H1 (cell line): ENCODE results near the gene CHAT. TPM values are rescaled to one million over a fixed set of nuclear protein-coding genes. Genes with fewer than 3 reads are reported as not detected.

Experiments
- CTCF ChIA-PET: fragments of 300-600 bp; sonication (Branson Sonifier 250); formaldehyde crosslinking; loops from one replicate; lab custom pipeline; 2021; ENCODE audit not compliant: partially characterized antibody; lab: Charles Lee
- POLR2A ChIA-PET: fragments of 300-600 bp; sonication (Branson Sonifier 250); formaldehyde crosslinking; loops from one replicate; lab custom pipeline; 2021; ENCODE audit warnings: inconsistent platforms; ENCODE audit not compliant: partially characterized antibody; lab: Charles Lee
- DNase-seq, 2 experiments: peaks; one replicate each; pipeline versions ENCODE4 v3.0.0 to v3.0.0-alpha.2; 2010 to 2022; ENCODE audit warnings: low spot score in 2 of 2, low read depth in 1 of 2, mixed read lengths in 1 of 2
- FAIRE-seq: peaks from 2 replicates; lab custom pipeline; 2011; peaks lifted over from hg19 to GRCh38; lab: Jason Lieb, UNC
- H2AFZ ChIP-seq: 2 replicates; pipeline ENCODE4 v1.8.1; 2012; ENCODE audit warnings: low read length, inconsistent platforms
- H2AK5ac ChIP-seq: 2 replicates; pipeline ENCODE4 v1.6.1; 2013; ENCODE audit warnings: low read depth, low read length
- H2BK120ac ChIP-seq: replicated peaks from 2 replicates; pipeline ENCODE3; 2013; ENCODE audit warnings: low read depth, low read length, inconsistent platforms
- H2BK12ac ChIP-seq: 2 replicates; pipeline ENCODE4 v1.6.1; 2013; ENCODE audit warnings: low read depth, low read length
- H2BK15ac ChIP-seq: 2 replicates; pipeline ENCODE4 v1.6.1; 2013; ENCODE audit warnings: low read length
- H2BK20ac ChIP-seq: 2 replicates; pipeline ENCODE4 v1.6.1; 2013; ENCODE audit warnings: low read length
- H2BK5ac ChIP-seq: 2 replicates; pipeline ENCODE4 v1.6.1; 2013; ENCODE audit warnings: low read depth, low read length
- H3K14ac ChIP-seq: 2 replicates; pipeline ENCODE4 v1.6.1; 2013; ENCODE audit warnings: inconsistent platforms; ENCODE audit not compliant: insufficient read length
- H3K18ac ChIP-seq: 2 replicates; pipeline ENCODE4 v1.6.1; 2013; ENCODE audit warnings: low read length; ENCODE audit errors: extremely low read depth
- H3K23ac ChIP-seq: 2 replicates; pipeline ENCODE4 v1.6.1; 2013; ENCODE audit warnings: inconsistent platforms; ENCODE audit not compliant: insufficient read length
- H3K23me2 ChIP-seq: 2 replicates; pipeline ENCODE4 v1.6.1; 2013; ENCODE audit warnings: low read depth, low read length
- H3K27ac ChIP-seq: 2 replicates; pipeline ENCODE4 v1.6.1; 2011; ENCODE audit warnings: low read depth, low read length, inconsistent platforms
- H3K27me3 ChIP-seq, 4 experiments: replicated peaks in 1 of 4; 1 replicate in 1 of 4; 2 replicates in 3 of 4; pipeline versions ENCODE4 v1.6.1 to v1.8.1; 2011 to 2013; ENCODE audit warnings: low read length in 3 of 4, mild to moderate bottlenecking in 3 of 4, inconsistent platforms in 2 of 4, mixed read lengths in 2 of 4, moderate library complexity in 1 of 4; ENCODE audit not compliant: control insufficient read depth in 3 of 4, insufficient read depth in 3 of 4; ENCODE audit errors: extremely low read depth in 1 of 4
- H3K36me3 ChIP-seq, 4 experiments: 2 replicates each; pipeline versions ENCODE4 v1.6.1 to v1.8.1; 2011 to 2013; ENCODE audit warnings: mild to moderate bottlenecking in 4 of 4, low read length in 3 of 4, moderate library complexity in 2 of 4, control low read depth in 1 of 4, inconsistent platforms in 1 of 4; ENCODE audit not compliant: insufficient read depth in 4 of 4, control insufficient read depth in 2 of 4
- H3K4ac ChIP-seq: replicated peaks from 2 replicates; pipeline ENCODE3; 2013; ENCODE audit warnings: low read length, low read depth, mixed read lengths, inconsistent platforms; ENCODE audit not compliant: insufficient read length
- H3K4me1 ChIP-seq, 4 experiments: replicated peaks in 1 of 4; 1 replicate in 1 of 4; 2 replicates in 3 of 4; pipeline versions ENCODE4 v1.6.1 to v1.8.1; 2011 to 2013; ENCODE audit warnings: low read length in 3 of 4, inconsistent platforms in 2 of 4, mixed read lengths in 1 of 4; ENCODE audit not compliant: insufficient read depth in 4 of 4, control insufficient read depth in 3 of 4
- H3K4me2 ChIP-seq, 2 experiments: 2 replicates each; pipeline versions ENCODE4 v1.6.1 to v1.8.1; 2011 to 2013; ENCODE audit warnings: low read depth in 2 of 2, low read length in 2 of 2, control low read depth in 1 of 2, inconsistent platforms in 1 of 2, mild to moderate bottlenecking in 1 of 2; ENCODE audit not compliant: insufficient read depth in 1 of 2
- H3K4me3 ChIP-seq, 4 experiments: fragments of 200-600, 300-600 bp in 1 of 4; sonication (generic), shearing (Covaris generic), sonication (Bioruptor Twin) in 1 of 4; 2 replicates each; pipeline versions ENCODE4 v1.5.1 to v1.8.1; 2011 to 2016; ENCODE audit warnings: low read length in 4 of 4, low read depth in 3 of 4, control low read depth in 2 of 4, inconsistent platforms in 2 of 4, mild to moderate bottlenecking in 2 of 4, mixed read lengths in 1 of 4, moderate library complexity in 1 of 4; ENCODE audit not compliant: insufficient read depth in 2 of 4; ENCODE audit errors: extremely low read depth in 1 of 4
- H3K56ac ChIP-seq: replicated peaks from 2 replicates; pipeline ENCODE3; 2013; ENCODE audit warnings: low read depth, mild to moderate bottlenecking, mixed read lengths, low read length, inconsistent platforms; ENCODE audit not compliant: insufficient read length
- H3K79me1 ChIP-seq: 2 replicates; pipeline ENCODE4 v1.6.1; 2013; ENCODE audit warnings: low read depth, low read length, control low read depth
- H3K79me2 ChIP-seq, 2 experiments: 2 replicates each; pipeline versions ENCODE4 v1.6.1 to v1.8.1; 2012 to 2013; ENCODE audit warnings: low read length in 2 of 2, mild to moderate bottlenecking in 2 of 2, inconsistent platforms in 1 of 2; ENCODE audit not compliant: insufficient read depth in 2 of 2, control insufficient read depth in 1 of 2
- H3K9ac ChIP-seq, 4 experiments: replicated peaks in 1 of 4; 1 replicate in 1 of 4; 2 replicates in 3 of 4; pipeline versions ENCODE4 v1.6.1 to v1.8.1; 2011 to 2013; ENCODE audit warnings: low read depth in 3 of 4, low read length in 3 of 4, control low read depth in 2 of 4, mild to moderate bottlenecking in 2 of 4, moderate library complexity in 2 of 4, inconsistent platforms in 1 of 4; ENCODE audit errors: extremely low read depth in 1 of 4
- H3K9me3 ChIP-seq, 2 experiments: 2 replicates each; pipeline versions ENCODE4 v1.6.1 to v1.8.1; 2012 to 2013; ENCODE audit warnings: mild to moderate bottlenecking in 2 of 2, moderate library complexity in 2 of 2, control low read depth in 1 of 2, inconsistent platforms in 1 of 2, low read depth in 1 of 2, low read length in 1 of 2, mixed read lengths in 1 of 2; ENCODE audit not compliant: insufficient read depth in 2 of 2
- H4K20me1 ChIP-seq, 2 experiments: replicated peaks in 1 of 2; 2 replicates each; pipeline versions ENCODE3 to v1.8.1; 2011 to 2013; ENCODE audit warnings: inconsistent platforms in 2 of 2, low read length in 2 of 2, mild to moderate bottlenecking in 1 of 2; ENCODE audit not compliant: insufficient read depth in 2 of 2, control insufficient read depth in 1 of 2
- H4K5ac ChIP-seq: 2 replicates; pipeline ENCODE4 v1.6.1; 2013; ENCODE audit warnings: low read length, low read depth, mixed read lengths, inconsistent platforms; ENCODE audit not compliant: insufficient read length
- H4K8ac ChIP-seq: 2 replicates; pipeline ENCODE4 v1.8.0; 2013; ENCODE audit warnings: mild to moderate bottlenecking, moderate library complexity, low read length, inconsistent platforms; ENCODE audit not compliant: insufficient read depth; ENCODE audit errors: extremely low read depth
- H4K91ac ChIP-seq: replicated peaks from 2 replicates; pipeline ENCODE3; 2013; ENCODE audit warnings: low read length, mixed read lengths, inconsistent platforms; ENCODE audit not compliant: insufficient read length
- EP300 ChIP-seq, 2 experiments: IDR thresholded peaks; 1 replicate in 1 of 2; 2 replicates in 1 of 2; pipeline ENCODE4 v1.6.1; 2011 to 2012; ENCODE audit warnings: low read depth in 2 of 2, low read length in 2 of 2, mild to moderate bottlenecking in 2 of 2, borderline replicate concordance in 1 of 2, inconsistent platforms in 1 of 2, moderate library complexity in 1 of 2
- RAD21 ChIP-seq, 2 experiments: IDR thresholded peaks in 1 of 2; conservative IDR thresholded peaks in 1 of 2; 2 replicates each; pipeline ENCODE4 v1.6.1; 2011; ENCODE audit warnings: low read depth in 2 of 2, low read length in 2 of 2, improper control_type of control experiment in 1 of 2, inconsistent platforms in 1 of 2, mild to moderate bottlenecking in 1 of 2, moderate library complexity in 1 of 2
- RBBP5 ChIP-seq: IDR thresholded peaks from 2 replicates; pipeline ENCODE4 v1.7.1; 2012; ENCODE audit warnings: low read depth, mild to moderate bottlenecking, inconsistent platforms, low read length, moderate library complexity, borderline replicate concordance
- RFX5 ChIP-seq: IDR thresholded peaks from 2 replicates; pipeline ENCODE4 v1.6.1; 2011; ENCODE audit warnings: low read depth, low read length, improper control_type of control experiment, borderline replicate concordance
- RXRA ChIP-seq: IDR thresholded peaks from 2 replicates; pipeline ENCODE4 v1.6.1; 2011; ENCODE audit warnings: low read depth, mild to moderate bottlenecking, low read length, moderate library complexity; ENCODE audit not compliant: insufficient read depth
- TCF12 ChIP-seq: IDR thresholded peaks from 2 replicates; pipeline ENCODE4 v1.6.1; 2011; ENCODE audit warnings: low read depth, mild to moderate bottlenecking, low read length
- WGBS, 2 experiments: shearing (Covaris generic) in 1 of 2; methylation state at CpG; one replicate each; pipeline versions ENCODE4 v1.1.6 to v1.1.7; 2013 to 2015; ENCODE audit warnings: low lambda C conversion rate in 2 of 2, mixed read lengths in 2 of 2, inconsistent platforms in 1 of 2, low coverage in 1 of 2, missing lambda C conversion rate in 1 of 2; ENCODE audit not compliant: insufficient replicate concordance in 2 of 2, insufficient coverage in 1 of 2, insufficient read length in 1 of 2; ENCODE audit errors: extremely low coverage in 1 of 2, missing lambda C conversion rate in 1 of 2; 5-methylcytosine and 5-hydroxymethylcytosine counted together
- polyA plus RNA-seq, 7 experiments: library from polyadenylated mRNA; depleted of rRNA in 3 of 7; stranded (reverse) in 5 of 7; unstranded in 2 of 7; fragments of >200 nt in 5 of 7; fragments of 200-250 nt in 2 of 7; gene quantifications; 1 replicate in 5 of 7; 2 replicates in 1 of 7; 4 replicates in 1 of 7; pipeline versions ENCODE4 v1.2.1 to v1.2.3, GENCODE V29; 2011 to 2013; ENCODE audit warnings: missing spikeins in 2 of 7, mixed read lengths in 2 of 7
- total RNA-seq: library from RNA; stranded (reverse); fragmentation: NEBNext Ultra II Directional; extraction: Animal tissue kit (Norgen Biotek cat#: 25700); gene quantifications from 2 replicates; pipeline ENCODE4 v1.2.1, GENCODE V29; 2021
- TF ChIP-seq, protein P1 (sequence below): IDR thresholded peaks from 2 replicates; pipeline ENCODE4 v1.6.1; 2012; ENCODE audit warnings: low read length, inconsistent platforms
- TF ChIP-seq, protein P2 (sequence below): IDR thresholded peaks from 2 replicates; pipeline ENCODE4 v1.6.1; 2011; ENCODE audit warnings: low read length, improper control_type of control experiment

The CHAT gene
- total and polyA plus RNA-seq, 2 of the 8 experiments (the other 6 are each of a cell fraction or from before 2014, with no cell fraction given), result not detected

DNA sequence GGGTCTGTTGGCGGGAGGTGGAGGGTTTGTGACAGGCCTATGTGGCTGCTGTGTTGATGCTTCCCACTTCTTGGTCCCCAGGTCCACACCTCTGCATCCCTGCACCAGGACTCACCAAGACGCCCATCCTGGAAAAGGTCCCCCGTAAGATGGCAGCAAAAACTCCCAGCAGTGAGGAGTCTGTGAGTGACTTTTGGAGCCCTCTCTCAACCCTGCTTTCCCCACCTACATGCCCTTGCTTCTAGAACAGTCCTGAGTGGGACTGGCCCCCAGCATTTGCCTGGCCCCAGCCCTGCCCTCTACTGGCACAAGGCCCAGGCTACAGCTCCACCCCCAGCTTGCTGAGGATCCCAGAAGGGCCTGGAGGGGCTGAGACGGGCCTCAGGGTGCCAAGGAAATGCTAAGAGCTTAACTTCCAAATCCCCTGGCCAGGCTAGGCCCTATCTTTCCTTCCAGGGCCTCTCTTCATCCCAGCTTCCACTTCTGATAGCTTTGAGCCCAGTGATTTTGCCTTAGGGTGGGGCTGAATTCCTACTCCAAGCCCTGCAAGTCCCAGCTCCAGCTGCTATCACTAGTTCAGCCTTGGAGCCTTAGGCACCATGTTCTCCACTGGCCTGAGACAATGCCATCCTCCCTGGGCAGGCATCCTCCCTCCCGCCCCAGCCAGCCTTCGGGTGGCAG, 2.7 kb downstream of the CHAT start:
- peaks cover 6% of the 10 kb centered on the region; the same call in 1 of the 2 replicates for H3K23me2 ChIP-seq
- H3K4ac ChIP-seq, result no peak overlapping the region
- no peak overlapping the region; the same call in 1 of the 2 replicates for H2BK15ac ChIP-seq
- H3K79me1 ChIP-seq, result no peaks in the 10 kb centered on the region
- no peak overlapping the region for H3K4me3 ChIP-seq
- H3K23ac ChIP-seq, result no peak overlapping the region
- H4K5ac ChIP-seq, result no peak overlapping the region
- DNase-seq (no peak), FAIRE-seq (no peak)
- H4K8ac ChIP-seq, result no peak overlapping the region; the same call in 1 of the 2 replicates
- H3K56ac ChIP-seq, result no peak overlapping the region
- peaks cover 16 to 24% of the 10 kb centered on the region in 2 experiments for H4K20me1 ChIP-seq
- no peak overlapping the region for H3K18ac ChIP-seq
- no peak overlapping the region for H2BK5ac ChIP-seq
- CTCF ChIA-PET, result interaction anchor here (1.0 to 5.0 kb wide), 8 partner anchors 10 to 212 kb away, joined by 3 to 32 read pairs (median 6); no protein-coding TSS in a partner anchor
- POLR2A ChIA-PET, result interaction anchor here (1.5 kb wide), 1 partner anchor 73 kb away, joined by 3 read pairs; no protein-coding TSS in a partner anchor
- no peaks in the 10 kb centered on the region for H3K79me2 ChIP-seq
- H2BK120ac ChIP-seq, result no peak overlapping the region
- H3K27me3 ChIP-seq, result peaks cover 48 to 66% (median 64%) of the 10 kb centered on the region in 4 experiments
- peaks cover 0 to 24% (median 14%) of the 10 kb centered on the region in 4 experiments; a peak in 6 of 7 replicates for H3K4me1 ChIP-seq
- no peak overlapping the region for H3K27ac ChIP-seq
- no peak overlapping the region for H4K91ac ChIP-seq
- H3K9me3 ChIP-seq, result no peaks in the 10 kb centered on the region; a peak in 1 of 4 replicates
- no peak overlapping the region for H2BK20ac ChIP-seq
- H2BK12ac ChIP-seq, result no peak overlapping the region; the same call in 1 of the 2 replicates
- H3K36me3 ChIP-seq, result no peaks in the 10 kb centered on the region
- no peak overlapping the region for H3K4me2 ChIP-seq
- 75% methylated on average over 6 of the region's 6 CpGs; no CpG with 5 or more reads in 1 of the 2 experiments for WGBS, 2 experiments
- no peak overlapping the region for H2AFZ ChIP-seq
- no peak overlapping the region for H3K14ac ChIP-seq
- H3K9ac ChIP-seq, result no peak overlapping the region
- no peak overlapping the region for H2AK5ac ChIP-seq
- no peak for TF ChIP-seq TCF12
- no peak for TF ChIP-seq RBBP5
- no peak for TF ChIP-seq EP300 (IDR thresholded peaks at IDR 0.05; ENCODE audit: borderline replicate concordance in 1 of 2, low read depth in 2 of 2, low read length in 2 of 2)
- TF ChIP-seq, protein P1, sequence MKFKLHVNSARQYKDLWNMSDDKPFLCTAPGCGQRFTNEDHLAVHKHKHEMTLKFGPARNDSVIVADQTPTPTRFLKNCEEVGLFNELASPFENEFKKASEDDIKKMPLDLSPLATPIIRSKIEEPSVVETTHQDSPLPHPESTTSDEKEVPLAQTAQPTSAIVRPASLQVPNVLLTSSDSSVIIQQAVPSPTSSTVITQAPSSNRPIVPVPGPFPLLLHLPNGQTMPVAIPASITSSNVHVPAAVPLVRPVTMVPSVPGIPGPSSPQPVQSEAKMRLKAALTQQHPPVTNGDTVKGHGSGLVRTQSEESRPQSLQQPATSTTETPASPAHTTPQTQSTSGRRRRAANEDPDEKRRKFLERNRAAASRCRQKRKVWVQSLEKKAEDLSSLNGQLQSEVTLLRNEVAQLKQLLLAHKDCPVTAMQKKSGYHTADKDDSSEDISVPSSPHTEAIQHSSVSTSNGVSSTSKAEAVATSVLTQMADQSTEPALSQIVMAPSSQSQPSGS, result no peak
- TF ChIP-seq RAD21 (IDR thresholded peaks at IDR 0.05 in 1 of 2, conservative IDR thresholded peaks at IDR 0.05 in 1 of 2; ENCODE audit: low read depth in 2 of 2, low read length in 2 of 2), result peak in 1 of 2 experiments; percentile 22; a peak in 1 of 4 replicates
- TF ChIP-seq RXRA, result no peak
- TF ChIP-seq, protein P2, sequence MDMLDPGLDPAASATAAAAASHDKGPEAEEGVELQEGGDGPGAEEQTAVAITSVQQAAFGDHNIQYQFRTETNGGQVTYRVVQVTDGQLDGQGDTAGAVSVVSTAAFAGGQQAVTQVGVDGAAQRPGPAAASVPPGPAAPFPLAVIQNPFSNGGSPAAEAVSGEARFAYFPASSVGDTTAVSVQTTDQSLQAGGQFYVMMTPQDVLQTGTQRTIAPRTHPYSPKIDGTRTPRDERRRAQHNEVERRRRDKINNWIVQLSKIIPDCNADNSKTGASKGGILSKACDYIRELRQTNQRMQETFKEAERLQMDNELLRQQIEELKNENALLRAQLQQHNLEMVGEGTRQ, result no peak
- no peak for TF ChIP-seq RFX5
